ENCODE data around the gene RBM19.

Gene RBM19

GRCh38 chr12:113934060-113934814 lies 31.9 kb downstream of the RBM19 start:
- H3K4me3 ChIP-seq (ENCODE audit: low read depth in 1 of 2, low read length in 2 of 2) = no peak overlapping the region
- no peak overlapping the region for H3K27ac ChIP-seq (ENCODE audit: low read depth, low read length)
- H3K9me3 ChIP-seq (ENCODE audit: low read length) = no peaks in the 10 kb centered on the region
- H3K4me1 ChIP-seq (ENCODE audit: insufficient read depth, low read length) = no peaks in the 10 kb centered on the region
- H3K36me3 ChIP-seq (ENCODE audit: insufficient read depth, low read length) = peaks cover 47% of the 10 kb centered on the region
- H3K27me3 ChIP-seq (ENCODE audit: control insufficient read depth in 1 of 2, insufficient read depth in 2 of 2, low read length in 2 of 2) = no peaks in the 10 kb centered on the region
- H3K9ac ChIP-seq (ENCODE audit: low read length) = no peak overlapping the region

- H3K27me3 ChIP-seq (ENCODE audit: control insufficient read depth in 1 of 2, insufficient read depth in 2 of 2, low read length in 2 of 2) = no peaks in the 10 kb centered on the region
- no peak overlapping the region for H3K9ac ChIP-seq (ENCODE audit: low read length)
- H3K4me1 ChIP-seq (ENCODE audit: insufficient read depth, low read length) = no peaks in the 10 kb centered on the region
- no peak overlapping the region for H3K27ac ChIP-seq (ENCODE audit: low read depth, low read length)
- H3K9me3 ChIP-seq (ENCODE audit: low read length) = no peaks in the 10 kb centered on the region
- peaks cover 41% of the 10 kb centered on the region for H3K36me3 ChIP-seq (ENCODE audit: insufficient read depth, low read length)
- H3K4me3 ChIP-seq (ENCODE audit: low read depth in 1 of 2, low read length in 2 of 2) = no peak overlapping the region
Measured at GRCh38 chr12:113933201-113933786, 32.8 kb downstream of the RBM19 start.

GRCh38 chr12:113932381-113933196 lies 33.5 kb downstream of the RBM19 start:
- Histone ChIP-seq H3K27ac (ENCODE audit: low read depth, low read length) (no peak overlapping the region), H3K4me1 (ENCODE audit: insufficient read depth, low read length) (no peaks in the 10 kb centered on the region), H3K9me3 (ENCODE audit: low read length) (no peaks in the 10 kb centered on the region), H3K4me3 (ENCODE audit: low read depth in 1 of 2, low read length in 2 of 2) (no peak overlapping the region), H3K36me3 (ENCODE audit: insufficient read depth, low read length) (peaks cover 34% of the 10 kb centered on the region), H3K9ac (ENCODE audit: low read length) (no peak overlapping the region), H3K27me3 (ENCODE audit: control insufficient read depth in 1 of 2, insufficient read depth in 2 of 2, low read length in 2 of 2) (no peaks in the 10 kb centered on the region)

GRCh38 chr12:113931517-113931916 lies 34.6 kb downstream of the RBM19 start:
- Histone ChIP-seq H3K9ac (ENCODE audit: low read length) (no peak overlapping the region), H3K4me3 (ENCODE audit: low read depth in 1 of 2, low read length in 2 of 2) (no peak overlapping the region), H3K27ac (ENCODE audit: low read depth, low read length) (no peak overlapping the region), H3K36me3 (ENCODE audit: insufficient read depth, low read length) (peaks cover 25% of the 10 kb centered on the region), H3K4me1 (ENCODE audit: insufficient read depth, low read length) (no peaks in the 10 kb centered on the region), H3K27me3 (ENCODE audit: control insufficient read depth in 1 of 2, insufficient read depth in 2 of 2, low read length in 2 of 2) (no peaks in the 10 kb centered on the region), H3K9me3 (ENCODE audit: low read length) (no peaks in the 10 kb centered on the region)

GRCh38 chr12:113930249-113930648 lies 35.9 kb downstream of the RBM19 start:
- H3K9ac ChIP-seq (ENCODE audit: low read length) = no peak overlapping the region

GRCh38 chr12:113929312-113929989 lies 36.7 kb downstream of the RBM19 start:
- Histone ChIP-seq H3K4me1 (ENCODE audit: insufficient read depth, low read length) (no peaks in the 10 kb centered on the region), H3K36me3 (ENCODE audit: insufficient read depth, low read length) (peaks cover 33% of the 10 kb centered on the region), H3K4me3 (ENCODE audit: low read depth in 1 of 2, low read length in 2 of 2) (no peak overlapping the region), H3K9ac (ENCODE audit: low read length) (no peak overlapping the region), H3K9me3 (ENCODE audit: low read length) (no peaks in the 10 kb centered on the region), H3K27ac (ENCODE audit: low read depth, low read length) (no peak overlapping the region), H3K27me3 (ENCODE audit: control insufficient read depth in 1 of 2, insufficient read depth in 2 of 2, low read length in 2 of 2) (no peaks in the 10 kb centered on the region)

More at GRCh38 chr12:113930249-113930648, 35.9 kb downstream of the RBM19 start:
- H3K9me3 ChIP-seq (ENCODE audit: low read length) = no peaks in the 10 kb centered on the region
- H3K4me3 ChIP-seq (ENCODE audit: low read depth in 1 of 2, low read length in 2 of 2) = no peak overlapping the region
- H3K4me1 ChIP-seq (ENCODE audit: insufficient read depth, low read length) = no peaks in the 10 kb centered on the region
- peaks cover 31% of the 10 kb centered on the region for H3K36me3 ChIP-seq (ENCODE audit: insufficient read depth, low read length)
- no peaks in the 10 kb centered on the region for H3K27me3 ChIP-seq (ENCODE audit: control insufficient read depth in 1 of 2, insufficient read depth in 2 of 2, low read length in 2 of 2)
- H3K27ac ChIP-seq (ENCODE audit: low read depth, low read length) = no peak overlapping the region

GRCh38 chr12:113926788-113927187 lies 39.3 kb downstream of the RBM19 start:
- no peaks in the 10 kb centered on the region for H3K27me3 ChIP-seq (ENCODE audit: control insufficient read depth in 1 of 2, insufficient read depth in 2 of 2, low read length in 2 of 2)
- H3K9ac ChIP-seq (ENCODE audit: low read length) = no peak overlapping the region
- H3K27ac ChIP-seq (ENCODE audit: low read depth, low read length) = no peak overlapping the region
- no peak overlapping the region for H3K4me3 ChIP-seq (ENCODE audit: low read depth in 1 of 2, low read length in 2 of 2)
- H3K36me3 ChIP-seq (ENCODE audit: insufficient read depth, low read length) = peaks cover 54% of the 10 kb centered on the region
- no peaks in the 10 kb centered on the region for H3K4me1 ChIP-seq (ENCODE audit: insufficient read depth, low read length)
- H3K9me3 ChIP-seq (ENCODE audit: low read length) = no peaks in the 10 kb centered on the region

- Histone ChIP-seq H3K4me3 (ENCODE audit: low read depth in 1 of 2, low read length in 2 of 2) (no peak overlapping the region), H3K27ac (ENCODE audit: low read depth, low read length) (no peak overlapping the region)
Measured at GRCh38 chr12:113924341-113924740, 41.8 kb downstream of the RBM19 start.

GRCh38 chr12:113923251-113923650 lies 42.9 kb downstream of the RBM19 start:
- Histone ChIP-seq H3K9me3 (ENCODE audit: low read length) (no peaks in the 10 kb centered on the region), H3K27me3 (ENCODE audit: control insufficient read depth in 1 of 2, insufficient read depth in 2 of 2, low read length in 2 of 2) (no peaks in the 10 kb centered on the region), H3K27ac (ENCODE audit: low read depth, low read length) (no peak overlapping the region), H3K9ac (ENCODE audit: low read length) (no peak overlapping the region), H3K36me3 (ENCODE audit: insufficient read depth, low read length) (peaks cover 64% of the 10 kb centered on the region), H3K4me1 (ENCODE audit: insufficient read depth, low read length) (no peaks in the 10 kb centered on the region), H3K4me3 (ENCODE audit: low read depth in 1 of 2, low read length in 2 of 2) (no peak overlapping the region)

More at GRCh38 chr12:113924341-113924740, 41.8 kb downstream of the RBM19 start:
- Histone ChIP-seq H3K4me1 (ENCODE audit: insufficient read depth, low read length) (no peaks in the 10 kb centered on the region), H3K9ac (ENCODE audit: low read length) (no peak overlapping the region), H3K36me3 (ENCODE audit: insufficient read depth, low read length) (peaks cover 56% of the 10 kb centered on the region), H3K27me3 (ENCODE audit: control insufficient read depth in 1 of 2, insufficient read depth in 2 of 2, low read length in 2 of 2) (no peaks in the 10 kb centered on the region), H3K9me3 (ENCODE audit: low read length) (no peaks in the 10 kb centered on the region)

- Histone ChIP-seq H3K36me3 (ENCODE audit: insufficient read depth, low read length) (peaks cover 73% of the 10 kb centered on the region), H3K27me3 (ENCODE audit: control insufficient read depth in 1 of 2, insufficient read depth in 2 of 2, low read length in 2 of 2) (no peaks in the 10 kb centered on the region)
Measured at GRCh38 chr12:113921430-113921829, 44.7 kb downstream of the RBM19 start.

GRCh38 chr12:113919791-113920190 lies 46.3 kb downstream of the RBM19 start:
- H3K4me1 ChIP-seq (ENCODE audit: insufficient read depth, low read length) = no peaks in the 10 kb centered on the region
- H3K4me3 ChIP-seq (ENCODE audit: low read depth in 1 of 2, low read length in 2 of 2) = no peak overlapping the region
- no peaks in the 10 kb centered on the region for H3K9me3 ChIP-seq (ENCODE audit: low read length)
- no peak overlapping the region for H3K27ac ChIP-seq (ENCODE audit: low read depth, low read length)
- H3K9ac ChIP-seq (ENCODE audit: low read length) = no peak overlapping the region
- H3K36me3 ChIP-seq (ENCODE audit: insufficient read depth, low read length) = peaks cover 66% of the 10 kb centered on the region
- no peaks in the 10 kb centered on the region for H3K27me3 ChIP-seq (ENCODE audit: control insufficient read depth in 1 of 2, insufficient read depth in 2 of 2, low read length in 2 of 2)

More at GRCh38 chr12:113921430-113921829, 44.7 kb downstream of the RBM19 start:
- Histone ChIP-seq H3K4me3 (ENCODE audit: low read depth in 1 of 2, low read length in 2 of 2) (no peak overlapping the region), H3K4me1 (ENCODE audit: insufficient read depth, low read length) (no peaks in the 10 kb centered on the region), H3K9ac (ENCODE audit: low read length) (no peak overlapping the region), H3K27ac (ENCODE audit: low read depth, low read length) (no peak overlapping the region), H3K9me3 (ENCODE audit: low read length) (no peaks in the 10 kb centered on the region)
